ENCODE measurements around the gene GRIK1.

DNA sequence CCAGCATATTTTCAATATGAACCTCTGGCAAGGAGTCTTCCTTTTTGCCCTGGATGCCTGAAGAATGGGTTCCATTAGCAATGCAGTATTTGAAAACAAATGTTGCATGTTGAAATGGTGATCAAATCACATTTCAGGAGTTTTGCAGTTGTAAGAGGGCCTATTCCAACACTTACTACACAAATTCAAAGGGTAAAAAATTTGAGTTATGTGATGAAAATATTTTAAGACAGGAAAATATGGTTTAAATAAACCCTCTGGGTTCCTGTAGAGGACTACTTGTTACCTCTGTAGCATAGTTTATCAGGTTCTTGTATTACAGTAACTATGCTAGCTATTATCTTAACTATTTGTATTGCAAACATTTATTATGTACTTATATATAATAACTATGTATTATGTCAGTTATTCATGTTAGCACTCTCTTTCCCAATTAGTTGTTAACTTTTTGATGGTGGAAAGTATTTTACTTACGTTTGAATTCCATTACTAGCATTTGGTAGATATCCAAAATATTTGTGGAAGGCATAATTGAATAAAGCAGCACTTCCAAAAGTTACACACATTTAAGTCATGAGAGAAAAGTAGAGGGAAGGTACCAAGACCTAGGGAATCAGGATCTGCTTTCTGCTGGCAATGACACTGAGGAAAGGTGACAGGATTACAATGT lies 312.9 kb downstream of the GRIK1 start:
- no peak for TF ChIP-seq EZH2phosphoT487 (IDR thresholded peaks at IDR 0.05; ENCODE audit: borderline replicate concordance)
- TF ChIP-seq, protein P1, sequence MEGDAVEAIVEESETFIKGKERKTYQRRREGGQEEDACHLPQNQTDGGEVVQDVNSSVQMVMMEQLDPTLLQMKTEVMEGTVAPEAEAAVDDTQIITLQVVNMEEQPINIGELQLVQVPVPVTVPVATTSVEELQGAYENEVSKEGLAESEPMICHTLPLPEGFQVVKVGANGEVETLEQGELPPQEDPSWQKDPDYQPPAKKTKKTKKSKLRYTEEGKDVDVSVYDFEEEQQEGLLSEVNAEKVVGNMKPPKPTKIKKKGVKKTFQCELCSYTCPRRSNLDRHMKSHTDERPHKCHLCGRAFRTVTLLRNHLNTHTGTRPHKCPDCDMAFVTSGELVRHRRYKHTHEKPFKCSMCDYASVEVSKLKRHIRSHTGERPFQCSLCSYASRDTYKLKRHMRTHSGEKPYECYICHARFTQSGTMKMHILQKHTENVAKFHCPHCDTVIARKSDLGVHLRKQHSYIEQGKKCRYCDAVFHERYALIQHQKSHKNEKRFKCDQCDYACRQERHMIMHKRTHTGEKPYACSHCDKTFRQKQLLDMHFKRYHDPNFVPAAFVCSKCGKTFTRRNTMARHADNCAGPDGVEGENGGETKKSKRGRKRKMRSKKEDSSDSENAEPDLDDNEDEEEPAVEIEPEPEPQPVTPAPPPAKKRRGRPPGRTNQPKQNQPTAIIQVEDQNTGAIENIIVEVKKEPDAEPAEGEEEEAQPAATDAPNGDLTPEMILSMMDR (conservative IDR thresholded peaks at IDR 0.05; ENCODE audit: low read length): no peak

Measured in Loucy (cell line).